HL-60/S4 treated with phorbol 12-myristate 13-acetate at 8.2 ng/mL for 4 days and 3 days (cell line): ENCODE data around the gene OPCML.

Source experiments
- in situ Hi-C: fragments of 300-500 bp; cut with MboI; formaldehyde crosslinking; loops from 2 replicates; pipeline ENCODE4 v1.15.0; 2022; ENCODE audit warnings: low sequenced_read_pairs

The OPCML gene

DNA sequence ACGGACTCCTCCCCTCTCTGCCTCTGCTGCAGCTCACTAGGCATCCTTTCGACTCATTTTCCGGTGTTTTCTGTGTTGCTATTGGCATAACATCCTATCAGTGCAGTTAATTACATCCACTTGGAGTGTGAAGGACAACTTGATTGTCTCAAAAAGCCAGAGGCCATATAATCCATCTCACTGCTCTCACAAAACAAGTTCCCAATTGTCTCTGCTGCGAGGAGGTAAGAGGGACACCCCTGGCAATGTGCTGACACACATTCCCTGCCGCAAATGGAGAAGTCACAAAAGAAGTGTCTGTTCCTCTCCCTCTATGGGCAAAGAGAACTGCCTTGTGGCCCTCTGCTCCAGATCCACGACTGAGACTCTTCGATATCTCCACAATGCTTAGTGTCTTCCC is 618.4 kb downstream of the OPCML start:
- in situ Hi-C loops, result no loop called here

DNA sequence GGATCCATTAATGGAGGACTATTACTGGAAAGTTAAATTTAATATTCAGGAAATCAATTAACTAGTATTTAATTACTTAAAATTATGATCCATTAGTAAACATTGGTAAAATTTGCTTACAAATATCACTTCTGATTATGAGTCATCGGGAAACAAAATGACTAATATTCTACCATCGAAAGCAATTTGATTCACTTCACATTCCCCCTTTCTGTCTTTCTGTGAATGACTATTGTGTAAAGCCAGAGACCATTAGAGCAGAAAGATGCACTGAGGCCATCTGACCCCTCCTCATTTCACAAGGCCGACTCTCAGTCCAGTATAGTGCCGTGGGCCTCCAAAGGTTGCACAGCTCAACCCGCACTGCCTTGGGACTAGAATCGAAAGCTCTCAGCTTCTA is 619.0 kb downstream of the OPCML start:
- in situ Hi-C loops, result no loop called here

DNA sequence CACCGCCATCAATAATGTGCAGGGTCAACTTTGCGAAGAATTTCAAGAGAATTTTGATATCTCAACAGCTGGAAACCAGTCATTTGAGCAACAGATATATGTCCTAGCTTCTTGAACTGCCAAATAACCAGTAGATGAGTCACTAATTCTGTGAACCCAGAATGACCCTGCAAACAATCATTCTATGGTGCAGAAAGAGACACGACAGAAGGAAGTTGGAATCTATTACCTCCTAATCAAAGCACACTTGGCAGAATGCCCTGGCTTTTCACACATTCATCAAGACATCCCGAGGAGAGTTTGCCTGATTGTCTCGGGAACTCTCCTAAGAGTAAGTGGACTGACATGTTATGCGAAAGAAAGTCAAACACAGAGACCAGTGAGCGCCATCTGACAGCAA is 621.1 kb downstream of the OPCML start:
- in situ Hi-C loops, result no loop called here

DNA sequence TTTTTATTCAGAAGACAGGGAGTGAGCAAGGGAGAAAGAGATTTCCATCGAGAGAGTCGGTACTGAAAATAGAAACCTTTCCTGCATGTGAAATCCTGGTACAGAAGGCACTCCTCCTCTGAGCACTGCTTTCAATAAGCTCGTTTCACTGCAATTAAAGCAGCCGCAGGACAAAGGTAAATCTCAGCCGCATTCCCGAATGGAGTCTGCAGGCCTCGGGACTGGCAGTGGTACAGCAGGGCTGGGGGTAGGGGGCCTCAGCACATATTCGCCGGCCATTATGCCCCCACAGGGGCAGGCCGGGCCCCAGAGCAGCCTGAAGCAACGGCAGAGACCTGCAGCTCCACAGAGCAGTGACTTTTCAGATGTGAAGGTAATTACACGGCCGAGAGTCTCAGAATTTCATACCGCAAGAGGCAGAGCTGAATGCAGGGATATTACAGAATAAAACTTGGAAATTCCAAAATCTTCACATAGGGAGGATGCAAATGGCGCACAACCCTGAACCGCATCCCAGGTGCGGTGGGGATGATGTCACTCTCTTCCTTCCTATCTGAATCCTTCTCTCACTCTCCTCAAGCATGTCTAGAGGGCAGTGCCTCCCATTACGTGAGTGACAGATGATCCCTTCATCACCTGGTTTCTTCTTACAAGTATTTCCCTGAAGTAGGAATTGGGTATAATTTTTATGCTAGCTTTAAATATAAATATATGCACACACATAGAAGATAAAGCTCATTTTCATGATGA is 622.1 kb downstream of the OPCML start:
- in situ Hi-C loops, result no loop called here

DNA sequence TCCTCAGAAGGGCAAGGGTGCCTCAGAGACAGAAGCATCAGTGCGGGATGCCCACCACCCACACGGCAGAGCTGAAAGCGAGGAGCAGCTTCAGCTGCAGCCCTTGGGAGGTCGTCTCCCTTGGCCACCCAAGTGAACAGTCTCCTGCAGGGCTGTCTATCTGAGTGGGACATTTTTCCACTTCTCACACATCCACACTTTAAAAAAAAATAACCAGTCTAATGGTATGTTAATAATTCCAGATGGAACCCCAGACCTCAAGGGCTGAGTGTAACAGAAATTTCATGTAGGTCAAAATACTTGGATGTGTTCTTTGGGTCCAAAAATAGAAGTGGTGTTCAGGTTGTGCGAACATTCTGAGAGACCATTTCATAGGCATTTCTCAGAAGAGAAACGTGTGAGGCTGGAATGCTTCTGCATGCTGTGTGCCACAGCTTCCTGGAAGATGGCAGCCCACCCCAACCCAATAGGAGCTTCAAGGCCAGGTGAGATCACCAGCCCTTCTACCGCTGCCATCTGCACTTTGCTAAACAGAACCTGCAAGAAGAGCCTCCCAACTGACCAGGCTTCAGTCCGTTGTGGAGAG is 623.2 kb downstream of the OPCML start:
- in situ Hi-C loops, result no loop called here

DNA sequence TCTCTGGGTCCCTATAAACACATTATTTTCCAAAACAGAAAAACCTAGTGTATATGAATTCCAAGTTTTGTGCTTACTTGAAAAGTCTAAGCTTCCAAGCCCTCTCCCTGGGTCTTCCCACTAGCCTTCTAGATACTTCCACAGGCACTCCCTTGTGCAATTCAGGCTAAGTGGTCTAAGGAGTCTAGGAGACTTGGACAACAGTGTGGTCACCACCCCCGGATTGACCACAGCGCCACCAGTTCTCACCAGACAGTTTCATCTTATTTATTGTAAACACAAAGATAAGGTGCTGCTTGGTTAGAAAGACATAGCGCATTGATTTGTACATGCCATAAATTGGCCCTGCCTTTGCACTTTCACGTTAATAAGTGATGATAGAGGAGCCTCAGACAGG is 623.9 kb downstream of the OPCML start:
- in situ Hi-C loops, result no loop called here

DNA sequence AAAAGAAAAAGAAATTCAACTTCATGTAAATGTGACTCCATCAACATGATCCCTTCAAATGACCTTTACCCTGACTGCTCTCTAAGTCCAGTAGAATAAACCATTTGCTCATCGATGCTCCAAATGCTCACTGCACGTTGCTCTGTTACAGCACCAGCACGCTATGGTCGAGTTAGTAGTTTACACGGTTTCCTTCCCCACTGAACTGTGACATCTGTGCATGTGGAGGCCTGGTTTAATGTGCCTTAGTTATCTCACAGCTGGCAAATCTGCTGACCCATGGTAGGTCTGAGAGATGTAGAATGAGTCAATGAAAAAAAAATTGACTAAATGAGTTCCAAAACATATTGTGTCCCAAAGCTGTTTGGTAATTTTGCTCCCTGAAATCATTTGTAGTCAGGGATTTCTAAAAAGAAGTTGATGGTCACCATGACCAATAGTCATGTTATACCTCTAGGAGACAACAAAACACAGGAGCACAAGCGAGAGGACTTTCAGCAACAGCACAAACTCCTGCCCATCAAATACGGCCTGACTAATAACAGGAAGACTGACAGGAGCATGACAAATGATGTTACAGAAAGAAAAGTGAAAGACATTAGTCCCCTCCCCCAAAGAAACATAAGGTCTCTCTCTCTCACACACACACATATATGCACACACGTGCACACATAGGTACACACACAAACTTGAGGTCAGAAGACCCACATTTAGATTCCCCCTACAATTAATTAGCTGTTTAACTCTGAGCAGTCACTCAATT is 624.5 kb downstream of the OPCML start:
- in situ Hi-C loops, result no loop called here

DNA sequence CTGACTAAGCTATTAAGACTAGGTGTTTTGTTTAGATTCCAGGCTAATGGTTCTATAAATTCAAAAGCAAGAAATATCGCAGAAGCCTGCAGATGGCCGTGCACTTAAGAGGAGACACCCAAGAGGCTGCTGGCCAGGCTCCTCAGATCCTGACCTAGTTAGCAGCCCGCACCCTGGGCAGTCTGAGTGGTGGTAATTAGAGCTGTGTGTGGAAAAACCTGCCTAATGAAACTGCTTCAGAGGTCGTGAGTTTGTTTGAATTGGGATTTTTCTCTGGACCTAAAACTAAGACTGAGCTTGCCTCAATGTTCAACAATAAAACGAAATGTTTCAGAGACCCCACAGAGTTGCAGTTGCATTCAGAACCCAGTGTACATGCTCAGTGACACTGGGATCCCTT is 627.7 kb downstream of the OPCML start:
- in situ Hi-C loops, result no loop called here

DNA sequence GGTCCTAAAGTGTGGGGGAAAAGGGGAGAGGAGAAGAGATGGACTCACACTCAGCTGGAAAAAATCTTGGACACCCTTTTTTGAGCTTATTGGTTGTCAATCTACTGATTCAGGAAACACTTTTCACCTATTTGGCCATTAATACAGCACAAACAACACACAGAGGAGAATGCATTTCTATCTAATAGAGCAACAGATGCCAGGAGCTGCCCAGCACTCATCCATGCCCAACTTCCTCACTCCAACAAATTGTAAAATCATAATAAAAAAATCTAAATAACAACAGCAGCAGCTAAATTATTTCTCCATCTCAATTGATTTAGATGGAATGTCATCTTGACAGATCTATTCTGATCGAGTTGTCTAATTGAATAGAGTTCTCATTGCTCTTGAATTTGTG is 628.2 kb downstream of the OPCML start:
- in situ Hi-C loops, result no loop called here

DNA sequence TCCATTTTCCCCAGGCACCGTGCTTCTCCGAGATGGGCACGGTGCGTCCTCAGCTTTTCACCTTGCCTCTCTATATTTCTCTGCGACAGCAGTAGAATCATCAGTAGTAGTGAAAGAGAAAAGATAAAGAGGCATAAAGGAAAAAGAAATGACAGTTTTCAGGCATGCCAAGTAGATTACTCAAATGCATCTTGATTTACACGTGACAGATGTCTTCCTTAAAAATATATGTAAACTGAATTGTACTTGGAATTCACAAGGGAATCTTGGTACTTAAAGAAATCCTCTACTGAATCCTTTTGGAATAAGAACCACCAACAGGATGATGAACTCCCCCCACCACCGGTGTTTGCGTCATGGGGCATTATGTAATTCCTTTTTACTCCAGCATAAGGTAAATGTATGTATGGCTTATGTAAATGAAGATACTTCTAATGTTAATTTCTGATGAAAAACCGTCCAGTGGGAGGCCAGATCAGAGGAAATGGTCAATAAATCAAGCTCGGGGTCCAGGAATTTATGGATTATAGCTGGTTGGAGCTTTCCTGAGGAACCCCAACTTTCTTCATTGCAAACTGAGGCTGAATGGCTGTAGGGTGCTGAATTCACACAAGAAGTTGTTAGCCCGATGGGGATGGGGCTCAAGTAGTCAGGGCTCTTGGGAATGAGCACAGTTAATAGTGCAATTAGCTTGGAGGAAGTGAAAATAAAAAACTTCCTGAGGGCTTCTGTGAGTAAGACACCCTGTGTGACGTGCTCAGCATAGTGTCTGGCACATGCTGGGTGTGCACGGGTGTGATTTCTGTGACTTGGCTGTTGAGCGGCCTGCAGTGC is 630.4 kb downstream of the OPCML start:
- in situ Hi-C loops, result no loop called here

DNA sequence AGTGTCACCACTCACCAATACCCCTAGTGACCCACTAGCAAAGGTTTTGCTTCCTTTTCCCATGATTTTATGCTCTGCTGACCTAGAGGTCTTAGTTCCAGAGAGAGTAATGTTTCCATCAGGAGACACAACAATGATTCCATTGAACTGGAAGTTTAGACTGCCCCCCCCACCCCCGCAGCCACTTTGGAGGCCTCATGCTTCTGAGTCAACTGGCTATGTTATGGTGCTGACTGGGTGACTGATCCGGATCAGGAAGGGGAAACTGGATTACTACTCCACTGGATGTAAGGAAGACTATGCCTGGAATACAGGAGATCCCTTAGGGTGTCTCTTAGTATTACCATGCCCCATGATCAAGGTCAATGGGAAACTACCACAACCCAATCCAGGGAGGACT is 633.6 kb downstream of the OPCML start:
- in situ Hi-C loops, result no loop called here

DNA sequence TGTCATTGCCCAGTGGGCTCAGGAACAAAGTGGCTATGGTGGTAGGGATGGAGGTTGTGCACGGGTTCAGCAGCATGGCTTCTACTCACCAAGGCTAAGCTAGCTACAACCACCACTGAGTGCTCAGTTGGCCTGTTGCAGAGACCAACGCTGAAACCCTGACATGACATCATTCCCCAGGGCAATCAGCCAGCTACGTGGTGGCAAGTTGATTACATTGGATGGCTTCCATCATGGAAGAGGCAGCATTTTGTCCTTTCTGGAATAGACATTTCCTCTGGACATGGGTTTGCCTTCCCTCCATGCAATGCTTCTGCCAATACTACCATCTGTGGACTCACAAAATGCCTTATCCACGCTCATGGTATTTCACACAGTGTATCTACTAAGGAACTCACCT is 634.3 kb downstream of the OPCML start:
- in situ Hi-C loops, result no loop called here

DNA sequence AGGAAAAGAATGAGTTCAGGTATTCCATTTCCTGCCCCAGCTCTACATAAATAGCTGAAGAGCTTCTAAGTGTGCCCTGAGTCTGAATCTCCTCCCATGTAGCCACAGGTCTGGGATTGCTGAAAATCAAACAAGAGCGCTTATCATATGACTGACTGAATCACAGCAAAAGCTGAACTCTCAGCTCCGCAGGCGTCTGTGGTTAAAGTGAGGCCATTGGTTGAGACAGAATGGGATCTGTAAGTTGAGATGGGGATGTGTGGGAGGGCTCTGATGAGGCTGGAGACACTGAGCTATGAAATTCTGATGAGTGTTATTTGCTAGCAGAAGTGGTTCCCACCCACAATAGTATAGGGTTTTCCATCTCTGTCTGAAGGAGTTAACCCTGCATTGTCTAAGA is 637.0 kb downstream of the OPCML start:
- in situ Hi-C loops, result no loop called here

DNA sequence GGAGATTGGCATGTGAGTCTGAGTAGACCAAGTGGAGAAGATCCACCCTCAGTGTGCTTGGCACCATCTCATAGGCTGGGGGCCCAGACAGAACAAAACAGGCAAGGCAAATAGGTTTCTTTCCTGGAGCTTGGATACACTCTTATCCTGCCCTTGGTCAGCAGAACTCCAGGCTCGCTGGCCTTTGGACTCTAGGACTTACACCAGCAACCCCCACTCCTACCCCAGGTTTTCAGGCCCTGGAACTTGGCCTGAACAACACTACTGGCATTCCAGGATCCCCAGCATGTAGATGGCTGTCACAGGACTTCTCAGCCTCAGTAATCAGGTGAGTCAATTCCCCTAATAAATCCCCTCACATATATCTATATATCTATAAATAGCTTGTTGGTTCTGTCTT is 637.7 kb downstream of the OPCML start:
- in situ Hi-C loops, result no loop called here

DNA sequence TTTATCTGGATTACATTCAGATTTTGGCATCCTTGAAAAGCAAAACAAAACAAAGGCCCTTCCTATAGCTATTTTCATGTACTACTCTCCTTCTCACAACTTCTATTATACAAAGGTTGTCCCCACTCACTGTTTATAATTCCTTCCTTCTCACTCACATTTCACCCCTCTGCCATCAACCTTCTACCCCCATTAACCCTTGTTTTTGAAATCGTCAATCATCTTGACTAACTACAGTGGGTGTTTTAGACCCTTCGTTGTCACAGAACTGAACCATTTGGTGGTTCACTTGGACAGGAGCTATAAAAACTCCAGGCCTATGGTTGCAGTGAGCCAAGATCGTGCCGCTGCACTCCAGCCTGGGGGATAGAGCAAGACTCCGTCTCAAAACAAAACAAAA is 639.4 kb downstream of the OPCML start:
- in situ Hi-C loops, result no loop called here

DNA sequence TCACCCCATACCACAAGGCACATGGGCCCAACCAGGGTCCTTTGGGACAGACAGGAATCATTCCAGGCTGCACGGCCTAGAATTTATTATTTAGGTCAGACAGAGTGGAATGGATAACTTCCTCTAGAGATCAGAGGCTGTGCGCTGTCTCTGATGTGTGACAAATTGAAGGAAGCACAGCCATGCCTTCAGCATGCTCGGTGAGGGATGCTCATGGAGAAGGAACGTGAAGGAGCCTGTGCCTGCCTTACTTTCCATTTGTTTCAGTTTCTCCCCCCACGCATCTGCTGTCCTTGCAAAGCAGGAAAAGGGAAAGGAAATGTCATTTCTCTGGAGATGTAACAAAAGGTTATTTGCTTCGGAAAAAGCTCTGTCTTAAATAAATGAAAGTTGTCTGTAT is 644.1 kb downstream of the OPCML start:
- in situ Hi-C loops, result no loop called here

DNA sequence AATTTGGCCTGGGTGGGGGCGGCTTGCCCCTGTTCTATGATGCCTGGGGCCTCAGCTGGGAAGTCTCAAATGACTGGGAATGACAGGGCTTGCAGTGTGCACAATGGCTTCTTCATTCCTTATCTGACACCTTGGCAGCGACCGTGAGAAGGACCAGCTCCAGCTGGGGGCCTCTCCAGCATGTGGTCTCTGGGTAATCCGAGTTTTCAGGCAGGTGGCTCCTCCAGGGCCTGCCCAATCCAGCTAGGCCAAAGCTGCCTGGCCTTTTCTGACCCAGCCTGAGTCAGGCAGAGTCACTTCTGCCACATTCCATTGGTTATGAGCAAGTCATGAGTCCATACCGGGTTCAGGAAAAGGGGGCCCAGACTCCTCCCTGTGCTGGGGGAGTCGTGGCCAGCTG is 646.0 kb downstream of the OPCML start:
- in situ Hi-C loops, result no loop called here

DNA sequence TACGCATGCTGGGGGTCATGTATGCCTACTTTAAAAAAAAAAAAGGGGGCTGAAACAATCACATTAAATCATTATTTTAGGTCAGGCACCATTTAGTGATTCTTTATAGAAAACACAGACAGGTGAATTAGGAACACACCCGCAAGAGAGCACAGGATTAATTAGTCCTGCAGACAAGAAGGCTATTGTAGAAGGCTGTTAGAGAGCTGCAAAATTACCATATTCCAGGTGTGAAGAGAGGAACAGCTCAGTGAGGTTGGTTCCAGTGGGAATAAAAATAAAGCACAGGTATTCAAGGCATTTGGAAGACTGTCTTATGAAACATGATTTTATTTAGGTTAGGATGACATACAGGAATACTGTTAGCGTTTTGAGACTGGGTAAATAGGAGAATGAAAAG is 649.1 kb downstream of the OPCML start:
- in situ Hi-C loops, result no loop called here

DNA sequence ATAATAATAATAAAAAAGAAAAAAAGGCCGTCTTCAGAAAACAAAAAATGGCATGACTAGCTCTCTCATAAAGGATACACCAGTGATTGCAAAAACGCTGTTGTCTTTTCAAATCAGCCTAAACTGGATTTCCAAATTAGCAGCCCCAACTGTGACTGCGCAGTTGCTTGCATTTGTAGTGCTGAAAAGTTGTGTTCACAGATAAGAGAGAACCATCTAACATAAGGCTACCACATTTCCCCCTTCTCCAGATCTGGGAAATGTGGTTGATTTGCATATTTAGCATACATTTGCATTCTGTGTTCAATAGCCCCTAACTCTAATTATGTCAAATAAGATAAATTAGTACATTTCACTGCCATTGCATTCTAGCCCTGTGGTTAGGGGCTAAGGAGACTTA is 650.7 kb downstream of the OPCML start:
- in situ Hi-C loops, result no loop called here

DNA sequence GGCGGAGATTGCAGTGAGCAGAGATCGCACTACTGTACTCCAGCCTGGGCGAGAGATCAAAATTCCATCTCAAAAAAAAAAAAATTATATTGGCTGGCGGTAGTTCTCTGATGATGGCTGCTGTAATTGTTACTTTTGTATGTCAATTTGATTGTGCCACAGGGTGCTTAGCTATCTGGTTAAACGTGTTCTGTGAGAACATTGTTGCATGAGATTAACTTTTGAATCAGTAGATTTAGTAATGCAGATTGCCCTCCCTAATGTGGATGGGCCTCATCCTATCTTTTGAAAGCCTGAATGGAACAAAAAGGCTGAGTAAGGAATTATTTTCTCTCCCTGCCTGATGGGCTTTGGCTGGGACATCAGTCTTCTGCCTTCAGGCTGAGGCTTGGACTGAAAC is 654.2 kb downstream of the OPCML start:
- in situ Hi-C loops, result no loop called here

DNA sequence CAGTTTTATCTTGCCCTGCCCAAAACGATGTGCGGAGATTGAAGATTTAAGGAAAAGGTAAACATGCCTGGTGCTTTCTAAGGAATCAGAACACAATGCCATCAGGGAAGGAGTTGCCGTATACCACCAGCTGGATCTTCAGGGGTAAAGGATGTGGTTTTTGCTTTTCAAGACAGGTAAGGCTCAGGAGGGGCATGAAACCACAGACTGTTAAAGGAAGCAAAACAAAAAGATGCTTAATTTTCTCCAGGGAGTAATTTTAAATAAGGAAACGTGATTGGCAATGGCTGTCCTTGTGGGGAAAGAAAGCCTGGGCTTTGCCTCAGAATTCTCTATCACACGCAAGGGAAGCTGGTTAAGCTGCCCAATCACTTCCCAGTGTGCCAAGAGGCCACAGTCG is 655.6 kb downstream of the OPCML start:
- in situ Hi-C loops, result no loop called here
